Transverse colon (tissue), 3 donors: ENCODE results near the gene PKN1.

Experiments used
- POLR2A ChIP-seq: fragments of 450-650 bp; IDR thresholded peaks from one replicate; pipeline ENCODE4 v1.6.1; 2016; ENCODE audit warnings: antibody characterized with exemption, mild to moderate bottlenecking, moderate library complexity
- TF ChIP-seq, protein P1 (sequence below), 5 experiments: fragments of 200-600 bp in 3 of 5; fragments of 450-650 bp in 2 of 5; sonication (generic) in 3 of 5; IDR thresholded peaks; 1 replicate in 2 of 5; 2 replicates in 3 of 5; pipeline ENCODE4 v1.5.1; 2016 to 2017; ENCODE audit warnings: antibody characterized with exemption in 5 of 5, inconsistent platforms in 3 of 5, mild to moderate bottlenecking in 2 of 5, moderate library complexity in 1 of 5

DNA sequence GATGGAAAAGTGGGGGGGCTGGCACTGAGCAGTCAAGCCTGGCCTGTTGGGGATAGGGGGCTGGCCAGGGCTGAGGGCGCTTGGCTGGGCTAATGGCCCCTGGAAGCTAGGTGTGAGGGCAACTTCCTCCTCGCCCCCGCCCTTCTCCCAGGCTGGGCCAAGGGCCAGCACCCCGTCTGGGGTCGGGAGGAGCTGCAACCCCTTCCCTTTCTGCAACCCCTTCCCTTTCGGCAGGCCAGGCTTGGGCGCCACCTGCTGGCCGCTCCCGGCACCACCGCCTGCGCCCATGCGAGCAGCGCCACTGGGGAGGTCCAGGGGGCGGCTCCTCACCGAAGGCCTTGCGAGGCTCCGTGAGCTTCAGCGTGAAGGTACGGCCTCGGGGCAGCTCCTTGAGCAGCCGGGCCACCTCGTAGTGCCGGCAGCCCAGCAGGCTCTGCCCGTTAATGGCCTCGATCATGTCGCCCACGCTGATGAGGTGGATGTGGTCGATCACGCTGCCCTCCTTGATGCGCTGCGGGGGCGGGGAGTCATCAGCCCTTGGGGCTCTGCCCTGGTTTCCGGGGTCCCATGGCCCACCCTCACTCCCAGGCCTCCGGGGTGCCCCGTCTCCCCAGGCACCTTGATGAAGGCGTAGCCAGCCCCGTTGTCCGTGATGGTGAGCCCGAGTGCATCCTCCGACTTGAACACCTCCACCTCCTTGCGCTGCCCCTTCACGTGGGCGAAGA lies 47.0 kb downstream of the PKN1 start:
- no peak for TF ChIP-seq POLR2A
- TF ChIP-seq, protein P1, sequence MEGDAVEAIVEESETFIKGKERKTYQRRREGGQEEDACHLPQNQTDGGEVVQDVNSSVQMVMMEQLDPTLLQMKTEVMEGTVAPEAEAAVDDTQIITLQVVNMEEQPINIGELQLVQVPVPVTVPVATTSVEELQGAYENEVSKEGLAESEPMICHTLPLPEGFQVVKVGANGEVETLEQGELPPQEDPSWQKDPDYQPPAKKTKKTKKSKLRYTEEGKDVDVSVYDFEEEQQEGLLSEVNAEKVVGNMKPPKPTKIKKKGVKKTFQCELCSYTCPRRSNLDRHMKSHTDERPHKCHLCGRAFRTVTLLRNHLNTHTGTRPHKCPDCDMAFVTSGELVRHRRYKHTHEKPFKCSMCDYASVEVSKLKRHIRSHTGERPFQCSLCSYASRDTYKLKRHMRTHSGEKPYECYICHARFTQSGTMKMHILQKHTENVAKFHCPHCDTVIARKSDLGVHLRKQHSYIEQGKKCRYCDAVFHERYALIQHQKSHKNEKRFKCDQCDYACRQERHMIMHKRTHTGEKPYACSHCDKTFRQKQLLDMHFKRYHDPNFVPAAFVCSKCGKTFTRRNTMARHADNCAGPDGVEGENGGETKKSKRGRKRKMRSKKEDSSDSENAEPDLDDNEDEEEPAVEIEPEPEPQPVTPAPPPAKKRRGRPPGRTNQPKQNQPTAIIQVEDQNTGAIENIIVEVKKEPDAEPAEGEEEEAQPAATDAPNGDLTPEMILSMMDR (IDR thresholded peaks at IDR 0.05), result peak; percentile 80 to 89 (median 83)
